Activated gamma-delta T cell treated with anti-CD3 and anti-CD28 coated beads, Interleukin-2, amount 50 U/mL, for 16 hours (primary cell): ENCODE results near the gene CEL.
"Not testable (repeated sequence)": the region's sequence is repeated elsewhere in the genome, so short reads cannot be mapped to it uniquely, and the experiment has no call there.

Experiments used
- DNase-seq: peaks from one replicate; pipeline ENCODE4 v3.0.0-alpha.2; 2020; ENCODE audit warnings: low read depth

CEL gene

GRCh38 chr9:133064241-133065069 lies 2.7 kb downstream of the CEL start:
- no peak for DNase-seq

DNA sequence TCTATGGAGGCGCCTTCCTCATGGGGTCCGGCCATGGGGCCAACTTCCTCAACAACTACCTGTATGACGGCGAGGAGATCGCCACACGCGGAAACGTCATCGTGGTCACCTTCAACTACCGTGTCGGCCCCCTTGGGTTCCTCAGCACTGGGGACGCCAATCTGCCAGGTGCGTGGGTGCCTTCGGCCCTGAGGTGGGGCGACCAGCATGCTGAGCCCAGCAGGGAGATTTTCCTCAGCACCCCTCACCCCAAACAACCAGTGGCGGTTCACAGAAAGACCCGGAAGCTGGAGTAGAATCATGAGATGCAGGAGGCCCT lies 3.2 kb downstream of the CEL start:
- no peak for DNase-seq

- no peak for DNase-seq
Observed at GRCh38 chr9:133066181-133066983, 4.6 kb downstream of the CEL start.

DNA sequence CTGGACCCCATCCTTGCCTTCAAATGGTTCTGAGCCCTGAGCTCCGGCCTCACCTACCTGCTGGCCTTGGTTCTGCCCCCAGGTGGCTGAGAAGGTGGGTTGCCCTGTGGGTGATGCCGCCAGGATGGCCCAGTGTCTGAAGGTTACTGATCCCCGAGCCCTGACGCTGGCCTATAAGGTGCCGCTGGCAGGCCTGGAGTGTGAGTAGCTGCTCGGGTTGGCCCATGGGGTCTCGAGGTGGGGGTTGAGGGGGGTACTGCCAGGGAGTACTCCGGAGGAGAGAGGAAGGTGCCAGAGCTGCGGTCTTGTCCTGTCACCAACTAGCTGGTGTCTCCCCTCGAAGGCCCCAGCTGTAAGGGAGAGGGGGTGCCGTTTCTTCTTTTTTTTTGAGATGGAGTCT lies 5.2 kb downstream of the CEL start:
- no peak for DNase-seq

DNA sequence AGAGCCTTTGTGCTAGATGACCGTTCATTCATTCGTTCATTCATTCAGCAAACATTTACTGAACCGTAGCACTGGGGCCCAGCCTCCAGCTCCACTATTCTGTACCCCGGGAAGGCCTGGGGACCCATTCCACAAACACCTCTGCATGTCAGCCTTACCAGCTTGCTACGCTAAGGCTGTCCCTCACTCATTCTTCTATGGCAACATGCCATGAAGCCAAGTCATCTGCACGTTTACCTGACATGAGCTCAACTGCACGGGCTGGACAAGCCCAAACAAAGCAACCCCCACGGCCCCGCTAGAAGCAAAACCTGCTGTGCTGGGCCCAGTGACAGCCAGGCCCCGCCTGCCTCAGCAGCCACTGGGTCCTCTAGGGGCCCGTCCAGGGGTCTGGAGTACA lies 6.0 kb downstream of the CEL start:
- DNase-seq, result no peak

DNA sequence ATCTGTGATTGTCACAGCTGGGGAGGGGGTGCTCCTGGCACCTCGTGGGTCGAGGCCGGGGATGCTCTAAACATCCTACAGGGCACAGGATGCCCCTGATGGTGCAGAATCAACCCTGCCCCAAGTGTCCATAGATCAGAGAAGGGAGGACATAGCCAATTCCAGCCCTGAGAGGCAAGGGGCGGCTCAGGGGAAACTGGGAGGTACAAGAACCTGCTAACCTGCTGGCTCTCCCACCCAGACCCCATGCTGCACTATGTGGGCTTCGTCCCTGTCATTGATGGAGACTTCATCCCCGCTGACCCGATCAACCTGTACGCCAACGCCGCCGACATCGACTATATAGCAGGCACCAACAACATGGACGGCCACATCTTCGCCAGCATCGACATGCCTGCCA lies 6.7 kb downstream of the CEL start:
- not testable (repeated sequence) for DNase-seq

DNA sequence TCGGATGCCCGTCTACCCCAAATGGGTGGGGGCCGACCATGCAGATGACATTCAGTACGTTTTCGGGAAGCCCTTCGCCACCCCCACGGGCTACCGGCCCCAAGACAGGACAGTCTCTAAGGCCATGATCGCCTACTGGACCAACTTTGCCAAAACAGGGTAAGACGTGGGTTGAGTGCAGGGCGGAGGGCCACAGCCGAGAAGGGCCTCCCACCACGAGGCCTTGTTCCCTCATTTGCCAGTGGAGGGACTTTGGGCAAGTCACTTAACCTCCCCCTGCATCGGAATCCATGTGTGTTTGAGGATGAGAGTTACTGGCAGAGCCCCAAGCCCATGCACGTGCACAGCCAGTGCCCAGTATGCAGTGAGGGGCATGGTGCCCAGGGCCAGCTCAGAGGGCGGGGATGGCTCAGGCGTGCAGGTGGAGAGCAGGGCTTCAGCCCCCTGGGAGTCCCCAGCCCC lies 8.8 kb downstream of the CEL start:
- DNase-seq, result not testable (repeated sequence)

DNA sequence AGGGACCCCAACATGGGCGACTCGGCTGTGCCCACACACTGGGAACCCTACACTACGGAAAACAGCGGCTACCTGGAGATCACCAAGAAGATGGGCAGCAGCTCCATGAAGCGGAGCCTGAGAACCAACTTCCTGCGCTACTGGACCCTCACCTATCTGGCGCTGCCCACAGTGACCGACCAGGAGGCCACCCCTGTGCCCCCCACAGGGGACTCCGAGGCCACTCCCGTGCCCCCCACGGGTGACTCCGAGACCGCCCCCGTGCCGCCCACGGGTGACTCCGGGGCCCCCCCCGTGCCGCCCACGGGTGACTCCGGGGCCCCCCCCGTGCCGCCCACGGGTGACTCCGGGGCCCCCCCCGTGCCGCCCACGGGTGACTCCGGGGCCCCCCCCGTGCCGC lies 9.2 kb downstream of the CEL start:
- DNase-seq, result not testable (repeated sequence)

GRCh38 chr9:133071484-133072150 lies 9.8 kb downstream of the CEL start:
- no peak for DNase-seq

GRCh38 chr9:133072210-133072609 lies 10.4 kb downstream of the CEL start:
- DNase-seq, result not testable (repeated sequence)

DNA sequence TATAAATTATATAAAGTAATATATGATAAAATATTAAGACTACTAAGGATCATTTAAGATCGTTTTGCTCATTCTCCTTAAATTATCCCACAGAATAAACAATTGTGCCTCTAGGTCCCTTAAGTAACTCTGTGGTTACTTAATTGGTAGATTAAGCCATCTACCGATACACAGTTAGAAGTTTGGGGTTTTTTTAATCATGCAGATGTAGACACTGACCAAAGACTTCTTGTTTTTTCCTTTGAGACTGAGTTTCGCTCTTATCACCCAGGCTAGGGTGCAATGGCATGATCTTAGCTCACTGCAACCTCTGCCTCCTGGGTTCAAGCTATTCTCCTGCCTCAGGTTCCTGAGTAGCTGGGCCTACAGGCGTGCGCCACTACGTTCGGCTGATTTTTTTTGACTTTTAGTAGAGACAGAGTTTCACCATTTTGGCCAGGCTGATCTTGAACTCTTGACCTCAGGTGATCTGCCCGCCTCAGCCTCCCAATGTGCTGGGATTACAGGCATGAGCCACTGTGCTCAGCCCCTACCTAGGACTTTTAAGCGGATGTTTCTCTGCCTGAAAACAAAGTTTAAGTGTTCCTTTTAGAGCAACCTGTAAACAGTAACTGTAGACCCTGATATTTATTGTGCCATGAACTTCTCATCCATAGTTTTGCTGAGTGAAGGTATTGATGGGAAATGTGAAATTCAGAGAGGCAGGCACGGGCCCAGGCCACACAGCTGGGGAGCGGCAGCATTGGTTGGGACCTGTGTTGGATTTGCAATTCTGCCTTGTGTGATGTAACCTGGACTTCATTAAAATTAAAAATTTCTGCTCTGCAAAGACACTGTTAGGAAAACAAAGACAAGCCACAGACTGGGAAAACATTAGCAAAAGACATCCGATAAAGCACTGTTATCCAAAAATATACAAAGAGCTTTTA lies 11.6 kb downstream of the CEL start:
- no peak for DNase-seq

DNA sequence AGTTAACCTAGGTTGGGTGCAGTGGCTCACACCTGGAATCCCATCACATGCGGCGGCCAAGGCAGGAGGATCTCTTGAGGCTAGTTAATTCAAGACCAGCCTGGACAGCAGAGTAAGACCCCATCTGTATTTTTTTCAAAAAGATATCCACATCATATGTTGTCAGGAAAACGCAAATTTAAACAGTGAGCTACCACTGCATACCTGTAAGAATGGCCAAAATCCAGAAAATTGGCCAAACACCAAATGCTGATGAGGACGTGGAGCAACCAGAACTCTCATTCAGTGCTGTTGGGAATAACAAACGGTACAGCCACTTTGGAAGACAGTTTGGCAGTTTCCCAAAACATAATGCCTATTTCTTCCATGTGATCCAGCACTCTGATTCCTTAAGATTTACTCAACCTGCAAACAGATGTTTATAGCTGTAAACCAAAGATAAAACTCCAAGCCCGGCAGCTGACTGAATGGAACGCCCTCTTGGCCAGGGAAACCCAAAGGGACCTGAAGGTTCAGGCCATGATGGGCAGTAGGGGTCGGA lies 12.4 kb downstream of the CEL start:
- no peak for DNase-seq

- DNase-seq, result no peak
Observed at GRCh38 chr9:133075925-133076630, 14.3 kb downstream of the CEL start.

GRCh38 chr9:133076691-133077090 lies 14.9 kb downstream of the CEL start:
- DNase-seq, result no peak

- no peak for DNase-seq
Observed at GRCh38 chr9:133078486-133078885, 16.7 kb downstream of the CEL start.

GRCh38 chr9:133080161-133080560 lies 18.4 kb downstream of the CEL start:
- no peak for DNase-seq

DNA sequence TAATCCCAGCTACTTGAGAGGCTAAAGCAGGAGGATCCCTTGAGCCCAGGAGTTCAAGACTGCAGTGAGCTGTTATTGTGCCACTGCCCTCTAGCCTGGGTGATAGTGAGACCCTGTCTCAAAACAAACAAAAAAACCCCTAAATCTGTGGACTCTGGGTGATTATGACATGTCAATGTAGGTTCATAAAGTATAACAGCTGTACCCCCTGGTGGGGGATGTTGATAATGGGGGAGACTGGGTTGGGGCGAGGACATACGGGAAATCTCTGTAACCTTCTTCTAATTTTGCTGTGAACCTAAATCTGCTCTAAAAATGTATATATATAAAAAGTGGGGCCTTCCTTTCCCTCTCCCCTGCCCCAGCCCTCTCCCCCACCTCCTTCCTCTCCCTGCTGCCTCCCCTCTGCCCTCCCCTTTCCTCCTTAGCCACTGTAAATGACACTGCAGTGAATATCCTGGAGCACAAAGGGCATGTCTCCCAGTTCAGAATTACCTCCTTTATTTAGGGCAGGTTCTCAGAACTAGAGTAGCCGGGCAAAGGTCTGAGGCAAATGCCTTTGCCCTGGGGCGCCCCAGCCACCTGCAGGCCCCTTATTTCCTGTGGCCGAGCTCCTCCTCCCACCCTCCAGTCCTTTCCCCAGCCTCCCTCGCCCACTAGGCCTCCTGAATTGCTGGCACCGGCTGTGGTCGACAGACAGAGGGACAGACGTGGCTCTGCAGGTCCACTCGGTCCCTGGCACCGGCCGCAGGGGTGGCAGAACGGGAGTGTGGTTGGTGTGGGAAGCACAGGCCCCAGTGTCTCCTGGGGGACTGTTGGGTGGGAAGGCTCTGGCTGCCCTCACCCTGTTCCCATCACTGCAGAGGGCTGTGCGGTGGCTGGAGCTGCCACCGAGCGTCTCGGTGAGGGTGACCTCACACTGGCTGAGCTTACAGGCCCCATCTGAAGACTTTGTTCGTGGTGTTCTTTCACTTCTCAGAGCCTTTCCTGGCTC lies 19.3 kb downstream of the CEL start:
- not testable (repeated sequence) for DNase-seq

DNA sequence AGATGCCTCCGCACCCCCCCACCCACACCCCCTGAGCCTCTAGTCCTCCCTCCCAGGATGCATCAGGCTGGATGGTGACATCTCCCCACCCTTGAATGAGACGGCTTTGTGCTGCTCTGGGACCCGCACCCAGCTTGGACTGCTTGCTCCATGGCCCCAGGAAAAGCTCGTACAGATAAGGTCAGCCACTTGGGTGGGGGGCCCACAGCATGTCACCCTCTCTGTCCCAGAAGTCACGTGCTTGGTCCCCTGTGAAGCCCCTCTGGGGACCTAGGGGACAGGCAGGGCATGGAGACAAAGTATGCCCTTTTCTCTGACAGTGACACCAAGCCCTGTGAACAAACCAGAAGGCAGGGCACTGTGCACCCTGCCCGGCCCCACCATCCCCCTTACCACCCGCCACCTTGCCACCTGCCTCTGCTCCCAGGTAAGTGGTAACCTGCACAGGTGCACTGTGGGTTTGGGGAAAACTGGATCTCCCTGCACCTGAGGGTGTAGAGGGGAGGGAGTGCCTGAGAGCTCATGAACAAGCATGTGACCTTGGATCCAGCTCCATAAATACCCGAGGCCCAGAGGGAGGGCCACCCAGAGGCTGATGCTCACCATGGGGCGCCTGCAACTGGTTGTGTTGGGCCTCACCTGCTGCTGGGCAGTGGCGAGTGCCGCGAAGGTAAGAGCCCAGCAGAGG lies 20.3 kb downstream of the CEL start:
- not testable (repeated sequence) for DNase-seq

DNA sequence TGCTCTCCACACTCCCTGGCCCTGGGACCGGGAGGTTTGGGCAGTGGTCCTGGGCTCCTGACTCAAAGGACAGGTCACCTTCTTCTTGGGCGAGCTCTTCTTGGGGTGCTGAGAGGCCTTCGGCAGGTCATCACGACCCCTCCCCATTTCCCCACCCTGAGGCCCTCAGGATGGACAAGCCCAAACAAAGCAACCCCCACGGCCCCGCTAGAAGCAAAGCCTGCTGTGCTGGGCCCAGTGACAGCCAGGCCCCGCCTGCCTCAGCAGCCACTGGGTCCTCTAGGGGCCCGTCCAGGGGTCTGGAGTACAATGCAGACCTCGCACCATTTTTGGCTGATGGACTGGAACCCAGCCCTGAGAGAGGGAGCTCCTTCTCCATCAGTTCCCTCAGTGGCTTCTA lies 21.9 kb downstream of the CEL start:
- not testable (repeated sequence) for DNase-seq
